GM18507 (cell line): Measurements from ENCODE around the gene PRDX5.
A peak's percentile ranks its signal among the peaks of the same experiment; 100 is the strongest.
"Not testable (repeated sequence)": the region's sequence is repeated elsewhere in the genome, so short reads cannot be mapped to it uniquely, and the experiment has no call there.

ENCODE experiments used
- DNase-seq: peaks from one replicate; pipeline ENCODE4 v3.0.0; 2011; ENCODE audit warnings: low read depth; ENCODE audit not compliant: insufficient read length; ENCODE audit errors: extremely low spot score
- FAIRE-seq: peaks from 2 replicates; lab custom pipeline; 2011; peaks lifted over from hg19 to GRCh38; lab: Jason Lieb, UNC

PRDX5 gene

DNA sequence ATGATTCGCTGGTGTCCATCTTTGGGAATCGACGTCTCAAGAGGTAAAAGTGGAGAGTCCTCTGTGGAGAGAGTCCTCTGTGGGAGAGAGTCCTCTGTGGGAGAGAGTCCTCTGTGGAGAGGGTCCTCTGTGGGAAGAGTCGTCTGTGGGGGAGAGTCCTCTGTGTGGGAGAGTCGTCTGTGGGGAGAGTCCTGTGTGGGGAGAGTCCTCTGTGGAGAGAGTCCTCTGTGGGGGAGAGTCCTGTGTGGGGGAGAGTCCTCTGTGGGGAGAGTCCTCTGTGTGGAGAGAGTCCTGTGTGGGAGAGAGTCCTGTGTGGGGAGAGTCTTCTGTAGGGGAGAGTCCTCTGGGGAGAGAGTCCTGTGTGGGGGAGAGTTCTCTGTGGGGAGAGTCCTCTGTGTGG is 3.1 kb downstream of the PRDX5 start:
- DNase-seq = no peak
- FAIRE-seq = no peak

- FAIRE-seq = no peak
- no peak for DNase-seq
Measured at GRCh38 chr11:64321533-64321932, 3.6 kb downstream of the PRDX5 start.

DNA sequence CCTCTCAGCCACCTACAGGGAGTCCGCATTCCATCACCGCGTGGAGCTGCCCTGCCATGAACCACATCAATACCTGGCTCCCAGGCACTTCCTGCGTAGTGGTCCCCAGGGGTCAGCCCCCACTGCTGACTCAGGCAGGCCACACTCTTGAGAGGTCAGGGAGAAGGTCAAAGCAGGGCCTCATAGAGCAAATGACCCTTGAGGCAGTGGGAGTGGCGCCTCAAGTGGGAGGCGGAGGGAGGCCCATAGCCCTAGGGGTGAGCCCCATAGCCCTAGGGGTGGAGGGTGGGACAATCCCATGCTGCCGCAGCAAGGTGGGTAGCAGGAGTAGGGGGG is 5.0 kb downstream of the PRDX5 start:
- DNase-seq (no peak), FAIRE-seq (no peak)

DNA sequence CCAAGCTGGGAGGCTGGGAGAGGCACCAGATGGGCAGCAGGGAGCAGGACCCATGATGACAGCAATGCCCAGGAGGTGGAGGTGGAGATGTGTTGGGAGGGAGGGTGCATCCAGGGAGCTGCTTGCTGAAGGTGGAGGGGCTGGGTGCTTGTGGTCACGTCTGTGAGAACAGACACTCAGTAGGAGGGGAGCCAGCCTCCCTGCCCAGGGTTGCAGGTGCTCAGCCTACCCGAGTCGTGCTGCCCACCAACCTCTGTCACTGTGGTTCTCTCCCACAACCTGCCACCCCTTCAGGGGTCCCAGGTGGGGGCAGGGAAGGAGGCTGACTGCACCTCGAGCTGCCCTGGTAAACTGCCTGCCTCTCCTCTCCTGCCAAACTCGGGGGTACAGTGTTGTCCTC is 5.5 kb downstream of the PRDX5 start:
- no peak for DNase-seq
- FAIRE-seq = no peak

- not testable (repeated sequence) for DNase-seq, FAIRE-seq
Measured at GRCh38 chr11:64323984-64324383, 6.1 kb downstream of the PRDX5 start.

DNA sequence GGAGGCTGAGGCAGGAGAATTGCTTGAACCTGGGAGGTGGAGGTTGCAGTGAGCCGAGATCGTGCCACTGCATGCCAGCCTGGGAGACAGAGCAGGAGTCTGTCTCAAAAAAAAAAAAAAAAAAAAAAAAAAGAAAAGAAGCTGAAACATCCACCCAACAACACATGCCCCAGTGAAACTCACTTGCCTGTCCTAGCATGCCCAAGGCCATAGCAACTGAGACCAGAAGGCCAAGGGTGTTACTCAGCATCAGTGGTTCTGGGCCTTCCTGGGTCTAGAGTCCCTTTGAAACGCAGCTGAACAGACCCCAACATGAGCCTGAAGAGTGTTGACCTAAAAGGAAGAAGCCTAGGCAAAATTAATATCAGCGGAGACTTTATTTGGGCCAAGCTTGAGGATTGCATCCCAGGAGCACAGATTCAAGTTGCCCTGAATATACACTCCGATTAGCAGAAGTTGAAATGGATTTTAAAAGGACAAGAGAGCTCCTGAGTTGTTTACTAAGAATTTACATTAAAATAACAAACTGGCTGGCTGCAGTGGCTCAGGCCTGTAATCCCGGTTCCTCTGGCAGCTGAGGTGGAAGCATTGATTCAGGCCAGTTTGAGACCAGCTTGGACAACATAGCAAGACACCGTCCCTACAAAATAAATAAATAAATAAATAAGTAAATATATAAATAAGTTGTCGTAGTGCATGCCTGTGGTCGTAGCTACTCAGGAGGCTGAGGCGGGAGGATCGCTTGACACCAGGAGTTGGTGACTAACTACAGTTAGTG is 7.0 kb downstream of the PRDX5 start:
- no peak for DNase-seq
- no peak for FAIRE-seq

GRCh38 chr11:64327375-64327774 is 9.5 kb downstream of the PRDX5 start:
- FAIRE-seq = no peak
- no peak for DNase-seq

DNA sequence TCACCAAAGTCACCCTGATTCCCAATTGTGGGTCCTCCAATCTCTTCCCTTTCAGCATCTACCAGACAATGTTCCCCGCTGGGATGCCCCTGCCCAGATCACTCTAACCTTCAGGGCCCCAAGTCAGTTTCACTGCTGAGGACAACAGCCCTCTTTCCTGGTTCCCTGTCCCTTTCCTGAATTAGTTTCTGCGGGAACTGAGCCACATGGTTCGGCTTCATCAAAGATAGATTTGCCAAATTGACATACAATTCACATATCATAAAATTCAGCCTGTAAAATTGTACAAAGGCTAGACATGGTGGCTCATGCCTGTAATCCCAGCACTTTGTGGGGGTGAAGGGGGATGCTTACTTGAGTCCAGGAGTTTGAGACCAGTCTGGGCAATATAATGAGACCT is 10.1 kb downstream of the PRDX5 start:
- DNase-seq = no peak
- FAIRE-seq = no peak

- DNase-seq = no peak
- FAIRE-seq = no peak
Measured at GRCh38 chr11:64330888-64331287, 13.0 kb downstream of the PRDX5 start.

GRCh38 chr11:64331569-64332371 is 13.8 kb downstream of the PRDX5 start:
- FAIRE-seq (peak; percentile 85), DNase-seq (peak; percentile 64)

GRCh38 chr11:64333556-64333955 is 15.6 kb downstream of the PRDX5 start:
- no peak for DNase-seq
- FAIRE-seq = no peak

DNA sequence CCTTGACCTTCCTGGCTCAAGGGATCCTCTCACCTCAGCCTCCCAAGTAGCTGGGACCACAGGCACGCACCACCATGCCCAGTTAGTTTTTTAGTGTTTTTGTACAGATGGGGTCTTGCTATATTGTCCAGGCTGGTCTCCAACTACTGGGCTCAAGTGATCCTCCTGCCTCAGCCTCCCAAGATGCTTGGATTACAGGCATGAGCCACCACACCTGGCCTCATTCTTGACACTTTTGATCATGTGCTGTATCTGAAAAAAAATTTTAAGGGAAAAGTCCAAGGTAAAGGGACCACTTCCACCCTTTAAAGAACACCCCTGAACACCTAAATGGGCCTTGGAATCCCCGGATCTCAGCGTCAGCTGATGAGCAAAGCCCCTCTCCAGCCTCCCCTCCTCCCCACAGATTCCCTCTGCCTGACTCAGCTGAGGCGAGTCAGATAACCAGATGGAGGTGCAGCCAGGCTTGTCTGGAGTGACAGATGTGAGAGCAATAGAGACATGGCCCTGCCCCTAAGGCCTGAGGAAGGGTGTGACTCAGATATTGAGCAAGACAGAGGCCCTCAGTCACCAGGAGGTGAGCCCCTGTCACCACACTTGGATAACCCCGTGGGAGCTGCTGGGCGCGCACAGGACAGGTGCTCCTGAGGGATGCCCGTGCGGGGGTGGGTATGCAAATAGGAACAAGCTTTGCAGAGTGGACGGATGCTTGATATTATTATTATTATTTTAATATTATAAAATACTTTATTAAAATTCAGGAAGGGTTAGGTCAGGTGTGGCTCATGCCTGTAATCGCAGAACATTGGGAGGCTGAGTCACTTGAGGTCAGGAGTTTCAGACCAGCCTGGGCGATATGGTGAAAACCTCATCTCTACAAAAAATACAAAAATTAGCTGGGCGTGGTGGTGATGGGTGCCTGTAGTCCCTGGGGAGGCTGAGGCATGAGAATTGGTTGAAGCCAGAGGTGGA is 17.1 kb downstream of the PRDX5 start:
- DNase-seq = peak; percentile 80
- peak; percentile 81 for FAIRE-seq

- no peak for FAIRE-seq
Measured at GRCh38 chr11:64337538-64338249, 19.8 kb downstream of the PRDX5 start.

DNA sequence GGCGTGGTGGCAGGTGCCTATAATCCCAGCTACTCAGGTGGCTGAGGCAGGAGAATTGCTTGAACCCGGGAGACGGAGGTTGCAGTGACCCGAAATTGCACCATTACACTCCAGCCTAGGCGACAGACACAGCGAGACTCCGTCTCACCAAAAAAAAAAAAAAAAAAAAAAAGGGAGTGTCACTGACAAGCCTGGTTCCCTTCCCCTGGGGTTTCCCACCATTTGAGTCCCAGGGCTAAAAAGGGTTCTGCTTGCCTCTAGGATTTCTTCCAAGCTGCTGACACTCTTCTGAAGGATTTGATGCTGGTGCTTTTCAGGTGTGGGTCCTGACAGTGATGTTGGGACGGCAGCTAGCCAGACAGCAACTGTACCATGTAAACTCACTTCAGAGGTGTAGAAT is 20.8 kb downstream of the PRDX5 start:
- DNase-seq (no peak), FAIRE-seq (no peak)

More at GRCh38 chr11:64337538-64338249, 19.8 kb downstream of the PRDX5 start:
- no peak for DNase-seq

DNA sequence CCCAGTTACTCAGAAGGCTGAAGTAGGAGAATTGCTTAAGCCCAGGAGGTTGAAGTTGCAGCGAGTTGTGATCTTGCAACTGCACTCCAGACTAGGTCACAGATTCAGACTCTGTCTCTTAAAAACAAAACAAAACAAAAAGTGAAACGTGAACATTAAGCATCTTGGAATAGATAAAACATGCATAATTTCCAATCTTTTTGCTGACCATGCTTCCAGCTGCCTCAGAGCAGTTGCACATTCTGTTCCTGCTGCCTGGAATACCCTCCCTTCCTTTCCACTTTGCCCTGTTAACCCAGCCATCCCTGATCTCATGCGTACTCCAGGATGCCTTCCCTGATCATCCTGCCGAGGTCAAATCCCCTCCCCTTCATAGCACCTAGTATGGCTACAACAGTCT is 21.4 kb downstream of the PRDX5 start:
- FAIRE-seq = peak; percentile 36
- no peak for DNase-seq

DNA sequence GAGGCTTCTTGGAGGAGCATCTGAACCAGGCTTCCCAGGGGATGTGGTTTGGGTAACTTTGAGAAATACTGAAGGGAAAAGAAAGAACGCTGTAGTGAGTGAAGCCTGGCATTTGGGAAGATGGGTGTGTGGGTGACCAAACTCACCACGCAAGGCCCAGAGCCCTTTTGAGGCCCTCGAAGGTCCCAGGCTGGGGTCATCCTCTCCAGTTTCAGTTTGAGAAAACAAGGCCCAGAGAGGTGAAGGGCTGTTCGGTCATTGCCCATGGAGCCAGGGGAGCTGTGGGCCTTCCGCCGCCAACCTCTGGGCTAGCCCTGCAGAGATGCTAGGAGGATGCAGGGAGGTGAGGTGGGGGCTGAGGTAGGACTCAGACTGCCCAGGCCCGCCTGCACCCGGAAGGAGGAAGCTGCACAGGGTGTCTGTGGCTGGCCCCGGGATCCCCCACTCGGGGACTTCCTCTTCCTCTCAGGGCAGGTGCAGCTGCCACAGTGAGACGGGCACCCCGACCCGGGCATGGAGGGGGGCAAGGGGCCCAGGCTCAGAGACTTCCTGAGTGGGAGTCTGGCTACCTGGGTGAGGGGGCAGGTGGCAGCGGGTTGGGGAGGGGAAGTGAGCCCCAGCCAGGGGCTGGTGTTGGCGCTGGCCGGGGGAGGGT is 22.0 kb downstream of the PRDX5 start, which contains the start of gene CCDC88B:
CCDC88B (plus strand) TSS at position 451 of the 655 bp plus-strand sequence; CDS start at position 514, 63 bp downstream.
- peak; percentile 91 for FAIRE-seq
- DNase-seq = peak; percentile 78

DNA sequence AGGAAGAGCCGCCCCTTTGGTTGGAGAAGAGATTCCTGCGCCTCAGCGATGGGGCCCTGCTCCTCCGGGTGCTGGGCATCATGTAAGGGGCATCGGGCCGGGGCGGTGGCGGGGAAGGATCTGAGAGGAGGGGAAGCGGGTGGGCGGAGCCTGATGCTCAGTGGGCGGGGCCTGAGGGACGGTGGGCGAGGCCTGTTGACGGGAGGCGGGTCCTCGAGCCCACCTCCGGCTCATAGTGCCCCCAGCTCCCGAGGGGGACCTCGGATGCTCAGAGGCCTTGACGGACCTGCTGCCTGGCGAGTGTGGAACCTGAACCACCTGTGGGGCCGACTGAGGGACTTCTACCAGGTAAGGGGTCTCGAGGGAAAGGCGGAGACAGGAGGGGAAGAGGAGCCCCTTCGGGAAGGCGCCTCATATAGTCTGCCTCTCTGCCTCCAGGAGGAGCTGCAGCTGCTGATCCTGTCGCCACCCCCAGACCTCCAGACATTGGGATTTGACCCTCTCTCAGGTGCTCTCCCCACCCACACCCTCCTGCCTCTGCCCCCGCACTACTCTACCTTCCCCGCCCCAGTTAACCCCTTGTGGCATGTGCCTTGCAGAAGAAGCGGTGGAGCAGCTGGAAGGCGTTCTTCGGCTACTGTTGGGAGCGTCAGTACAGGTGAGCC is 22.9 kb downstream of the PRDX5 start:
- peak; percentile 85 for FAIRE-seq
- peak; percentile 66 for DNase-seq

GRCh38 chr11:64341429-64341828 is 23.5 kb downstream of the PRDX5 start:
- FAIRE-seq (no peak), DNase-seq (no peak)
